Vagina (tissue), 2 donors: ENCODE results near the gene LRRC36.

ENCODE experiments used
- POLR2A ChIP-seq, 2 donors: fragments of 450-650 bp; IDR thresholded peaks; one replicate each; pipeline ENCODE4 v1.6.1; 2017; ENCODE audit warnings: antibody characterized with exemption in 2 of 2, mild to moderate bottlenecking in 2 of 2, moderate library complexity in 2 of 2
- POLR2AphosphoS5 ChIP-seq, 2 donors: sonication (generic); formaldehyde crosslinking; IDR thresholded peaks; one replicate each; pipeline ENCODE4 v1.9.0; 2017; ENCODE audit warnings: antibody characterized with exemption in 2 of 2, mild to moderate bottlenecking in 2 of 2, low read depth in 1 of 2; ENCODE audit not compliant: insufficient read depth in 1 of 2
- TF ChIP-seq, protein P1 (sequence below), 3 experiments: fragments of 450-650 bp in 2 of 3; fragments of 200-600 bp in 1 of 3; sonication (generic) in 1 of 3; IDR thresholded peaks; one replicate each; pipeline ENCODE4 v1.5.1; 2017 to 2019; ENCODE audit warnings: antibody characterized with exemption in 3 of 3, mild to moderate bottlenecking in 2 of 3, moderate library complexity in 2 of 3

DNA sequence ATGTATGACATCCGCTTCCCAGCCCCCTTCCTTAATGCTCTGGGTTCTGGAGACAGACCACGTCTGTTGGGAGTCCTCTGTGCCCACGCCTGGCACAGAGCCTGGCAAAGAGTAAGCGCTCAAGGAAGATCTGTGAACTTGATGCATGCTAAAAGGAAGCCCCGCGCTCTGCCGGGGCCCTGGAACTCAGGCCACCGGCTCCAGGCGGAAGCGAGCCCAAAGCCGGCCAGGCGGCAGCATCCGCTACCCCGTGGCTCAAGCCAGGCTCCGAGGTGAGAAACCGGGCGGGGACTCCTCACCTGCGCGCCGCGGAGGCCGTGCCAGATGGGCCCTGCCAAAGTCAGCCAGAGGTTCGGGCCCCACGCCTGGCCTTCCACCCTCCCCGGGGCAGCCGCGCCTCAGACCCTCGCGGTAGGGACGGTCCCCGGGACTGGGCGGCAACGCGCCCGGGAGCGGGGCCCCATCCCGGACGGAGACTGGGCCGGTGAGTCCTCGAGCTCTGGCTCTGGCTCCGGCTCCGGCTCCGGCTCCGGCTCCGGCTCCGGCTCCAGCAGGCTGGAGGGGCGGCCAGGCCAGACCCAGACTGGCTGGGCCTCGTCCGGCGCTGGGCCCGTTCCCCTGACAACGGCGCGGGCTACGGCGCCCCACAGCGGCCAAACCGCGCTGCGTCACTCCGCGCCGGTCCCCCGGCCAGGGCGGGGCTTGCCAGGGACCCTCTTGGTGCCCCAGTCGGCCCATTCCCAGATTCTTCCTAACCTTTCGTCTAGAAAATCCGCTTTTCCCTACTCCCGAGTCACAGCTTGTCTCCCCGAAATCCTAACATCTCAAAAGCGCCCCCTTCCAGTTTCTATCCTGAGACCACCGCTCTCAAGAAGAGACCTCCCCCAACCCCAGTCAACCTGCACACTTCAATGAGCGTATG lies 89.5 kb downstream of the LRRC36 start, which contains the start of gene ZDHHC1:
- TF ChIP-seq, protein P1, sequence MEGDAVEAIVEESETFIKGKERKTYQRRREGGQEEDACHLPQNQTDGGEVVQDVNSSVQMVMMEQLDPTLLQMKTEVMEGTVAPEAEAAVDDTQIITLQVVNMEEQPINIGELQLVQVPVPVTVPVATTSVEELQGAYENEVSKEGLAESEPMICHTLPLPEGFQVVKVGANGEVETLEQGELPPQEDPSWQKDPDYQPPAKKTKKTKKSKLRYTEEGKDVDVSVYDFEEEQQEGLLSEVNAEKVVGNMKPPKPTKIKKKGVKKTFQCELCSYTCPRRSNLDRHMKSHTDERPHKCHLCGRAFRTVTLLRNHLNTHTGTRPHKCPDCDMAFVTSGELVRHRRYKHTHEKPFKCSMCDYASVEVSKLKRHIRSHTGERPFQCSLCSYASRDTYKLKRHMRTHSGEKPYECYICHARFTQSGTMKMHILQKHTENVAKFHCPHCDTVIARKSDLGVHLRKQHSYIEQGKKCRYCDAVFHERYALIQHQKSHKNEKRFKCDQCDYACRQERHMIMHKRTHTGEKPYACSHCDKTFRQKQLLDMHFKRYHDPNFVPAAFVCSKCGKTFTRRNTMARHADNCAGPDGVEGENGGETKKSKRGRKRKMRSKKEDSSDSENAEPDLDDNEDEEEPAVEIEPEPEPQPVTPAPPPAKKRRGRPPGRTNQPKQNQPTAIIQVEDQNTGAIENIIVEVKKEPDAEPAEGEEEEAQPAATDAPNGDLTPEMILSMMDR (IDR thresholded peaks at IDR 0.05) = peak; percentile 60 to 72 (median 67)
- TF ChIP-seq POLR2A (IDR thresholded peaks at IDR 0.05) = peak in 1 of 2 donors; percentile 23
- peak in 1 of 2 donors; percentile 65 for TF ChIP-seq POLR2AphosphoS5 (IDR thresholded peaks at IDR 0.05; ENCODE audit: insufficient read depth in 1 of 2, low read depth in 1 of 2)
